GM19324 (cell line): ENCODE measurements around the gene DTX1.

ENCODE experiments used
- ATAC-seq: cut with Tn5 transposase; IDR thresholded peaks from one replicate; pipeline ENCODE4 v1.9.1; 2021; ENCODE audit warnings: mild to moderate bottlenecking, moderate library complexity; ENCODE audit not compliant: unreplicated experiment, low FRiP score

Gene DTX1

DNA sequence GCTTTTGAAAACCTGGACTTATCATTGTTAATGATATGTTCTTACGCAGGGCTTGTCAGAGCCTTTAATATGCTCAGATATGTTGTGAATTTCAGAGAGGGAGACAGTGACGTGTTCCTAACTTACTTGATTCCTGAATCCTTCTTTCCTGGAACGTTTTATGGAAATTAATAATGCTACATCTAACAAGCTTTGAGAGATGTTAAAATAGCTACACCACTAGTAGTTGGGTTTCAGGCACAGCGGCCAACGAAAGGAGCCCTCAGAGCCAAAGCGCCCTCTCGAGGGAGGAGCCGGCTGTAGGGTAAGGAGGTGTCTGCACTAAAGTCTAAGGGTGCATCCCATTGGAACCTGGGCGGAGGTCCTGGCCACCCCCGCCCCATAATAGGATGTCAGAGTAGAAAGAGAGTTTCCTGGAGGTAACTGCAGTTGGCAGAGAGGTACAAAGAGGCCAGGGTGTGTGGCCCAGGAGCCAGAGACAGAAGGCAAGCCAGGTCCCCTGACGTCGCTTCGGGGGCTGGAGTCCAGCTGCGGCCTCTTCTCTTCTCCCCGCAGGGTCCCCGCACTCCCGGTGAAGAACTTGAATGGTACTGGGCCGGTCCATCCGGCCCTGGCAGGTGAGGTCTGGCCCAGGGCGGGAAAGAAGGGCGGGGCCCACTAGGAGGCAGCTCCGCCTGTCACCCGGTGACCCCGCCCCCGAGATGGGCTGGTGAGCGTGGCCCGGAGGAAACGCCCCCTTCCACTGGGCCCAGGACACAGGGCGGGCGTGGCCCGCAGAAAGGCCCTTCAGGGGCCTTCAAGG, 36.3 kb downstream of the DTX1 start:
- no peak for ATAC-seq

DNA sequence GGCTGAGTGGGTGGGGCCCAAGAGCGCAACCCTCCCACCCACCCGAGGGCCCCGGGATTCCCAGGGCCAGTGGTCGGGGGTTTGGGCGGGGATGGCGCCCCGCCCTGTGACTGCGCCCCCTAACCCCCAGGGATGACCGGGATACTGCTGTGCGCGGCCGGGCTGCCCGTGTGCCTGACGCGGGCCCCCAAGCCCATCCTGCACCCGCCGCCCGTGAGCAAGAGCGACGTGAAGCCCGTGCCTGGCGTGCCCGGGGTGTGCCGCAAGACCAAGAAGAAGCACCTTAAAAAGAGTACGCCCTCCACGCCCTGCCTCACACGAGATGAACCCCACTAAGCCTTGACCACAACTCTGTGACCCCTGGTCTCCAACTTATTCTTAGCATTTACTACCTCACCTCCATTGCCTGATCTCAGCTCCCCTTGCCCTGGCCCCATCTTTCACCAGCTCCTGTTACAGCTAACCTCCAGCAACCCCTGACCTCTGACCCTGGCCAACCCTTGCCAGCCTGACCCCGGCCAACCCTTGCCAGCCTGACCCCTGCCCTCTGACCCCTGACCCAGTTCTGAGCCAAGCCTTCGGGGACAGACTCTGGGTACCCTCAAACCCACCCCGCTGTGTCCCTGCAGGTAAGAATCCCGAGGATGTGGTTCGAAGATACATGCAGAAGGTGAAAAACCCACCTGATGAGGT, 37.0 kb downstream of the DTX1 start:
- no peak for ATAC-seq

DNA sequence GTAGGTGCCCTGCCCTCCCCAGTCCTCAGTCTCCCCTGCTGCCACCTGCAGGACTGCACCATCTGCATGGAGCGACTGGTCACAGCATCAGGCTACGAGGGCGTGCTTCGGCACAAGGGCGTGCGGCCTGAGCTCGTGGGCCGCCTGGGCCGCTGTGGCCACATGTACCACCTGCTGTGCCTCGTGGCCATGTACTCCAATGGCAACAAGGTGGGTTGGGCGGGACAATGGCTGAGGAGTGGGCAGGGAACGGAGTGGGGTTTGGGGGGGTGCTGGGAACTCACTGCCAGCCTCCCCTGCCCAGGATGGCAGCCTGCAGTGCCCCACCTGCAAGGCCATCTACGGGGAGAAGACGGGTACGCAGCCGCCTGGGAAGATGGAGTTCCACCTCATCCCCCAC, 38.2 kb downstream of the DTX1 start:
- no peak for ATAC-seq

DNA sequence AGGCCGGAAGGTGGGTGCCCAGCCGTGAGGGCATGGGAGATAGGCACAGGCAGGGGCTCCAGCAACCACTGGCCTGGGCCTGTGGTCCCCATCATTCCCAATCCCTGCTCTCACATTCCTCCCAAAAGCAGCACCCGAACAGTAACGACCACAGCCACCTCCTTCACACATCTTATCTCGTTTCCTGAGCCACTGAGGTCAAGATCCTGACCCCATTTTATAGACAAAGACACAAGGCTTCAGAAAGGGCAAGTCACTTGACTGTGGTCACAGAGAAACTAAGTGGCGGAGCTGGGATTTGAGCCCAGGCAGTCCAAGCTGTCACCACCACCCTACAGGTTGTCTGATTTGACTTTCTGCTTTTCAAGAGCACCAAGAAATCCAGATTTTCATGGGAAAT, 38.9 kb downstream of the DTX1 start:
- no peak for ATAC-seq

DNA sequence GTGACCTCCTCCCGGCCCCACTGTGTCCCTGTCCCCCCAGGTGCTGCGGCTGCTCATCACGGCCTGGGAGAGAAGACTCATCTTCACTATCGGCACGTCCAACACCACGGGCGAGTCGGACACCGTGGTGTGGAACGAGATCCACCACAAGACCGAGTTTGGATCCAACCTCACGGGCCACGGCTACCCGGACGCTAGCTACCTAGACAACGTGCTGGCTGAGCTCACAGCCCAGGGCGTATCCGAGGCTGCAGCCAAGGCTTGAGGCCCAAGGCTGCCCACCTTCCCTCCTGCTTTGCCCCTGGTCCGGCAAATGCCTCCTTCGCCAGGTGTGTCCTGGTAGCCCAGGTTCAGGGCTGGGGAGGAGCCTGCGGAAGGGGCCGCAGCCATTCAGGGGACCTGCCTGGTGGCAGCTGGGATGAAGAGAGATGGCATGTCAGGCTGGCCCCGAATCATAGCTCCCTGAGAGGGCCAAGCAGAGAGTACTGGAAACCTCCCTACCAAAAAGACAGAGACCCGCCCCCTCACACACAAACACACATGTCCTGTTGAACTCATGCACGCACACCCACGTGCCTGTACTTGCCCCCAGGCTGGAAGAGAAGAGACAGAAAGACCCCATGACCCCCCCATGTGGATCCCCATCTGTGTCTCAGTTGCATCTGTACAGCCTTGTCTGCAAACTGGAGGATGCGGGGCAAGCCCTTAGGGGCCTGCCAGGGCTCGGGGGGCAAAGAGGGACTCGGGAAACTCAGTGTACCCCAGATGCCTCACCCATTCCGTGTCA, 40.3 kb downstream of the DTX1 start:
- ATAC-seq = no peak

DNA sequence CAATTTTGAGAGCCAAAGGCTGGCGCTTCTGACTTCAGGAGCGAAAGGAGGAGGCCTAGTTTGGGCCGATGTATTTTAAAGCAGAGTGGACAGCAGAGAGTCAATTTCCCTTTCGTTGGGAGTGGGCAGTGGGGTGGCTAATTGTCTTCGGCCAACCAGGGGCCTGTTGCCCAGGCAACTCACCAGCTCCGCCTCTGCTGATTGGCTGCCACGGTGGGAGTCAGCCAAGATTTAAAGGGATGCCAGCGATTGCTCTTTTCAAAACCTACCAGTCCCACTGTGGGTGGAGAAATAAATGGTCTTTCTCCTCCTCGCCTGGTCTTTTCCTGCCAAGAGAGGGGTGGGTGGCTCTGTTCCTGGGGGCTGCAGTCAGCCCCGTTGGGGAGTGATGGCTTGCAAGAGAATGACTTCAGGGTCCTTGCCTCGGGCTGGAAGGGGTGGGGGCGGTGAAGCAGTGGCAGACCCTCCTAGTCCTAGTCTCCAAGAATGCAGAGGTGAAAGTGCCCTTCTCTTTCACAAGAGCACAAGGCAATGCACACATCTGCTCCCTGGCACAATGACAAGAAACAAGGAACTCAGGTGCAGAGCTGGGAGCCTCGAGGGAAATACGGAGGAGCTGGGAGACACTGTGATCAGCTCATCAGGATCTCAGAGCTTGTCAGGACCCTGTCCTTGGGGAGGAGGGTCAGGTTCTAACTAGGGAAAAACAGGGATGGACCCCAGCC, 41.3 kb downstream of the DTX1 start:
- no peak for ATAC-seq

DNA sequence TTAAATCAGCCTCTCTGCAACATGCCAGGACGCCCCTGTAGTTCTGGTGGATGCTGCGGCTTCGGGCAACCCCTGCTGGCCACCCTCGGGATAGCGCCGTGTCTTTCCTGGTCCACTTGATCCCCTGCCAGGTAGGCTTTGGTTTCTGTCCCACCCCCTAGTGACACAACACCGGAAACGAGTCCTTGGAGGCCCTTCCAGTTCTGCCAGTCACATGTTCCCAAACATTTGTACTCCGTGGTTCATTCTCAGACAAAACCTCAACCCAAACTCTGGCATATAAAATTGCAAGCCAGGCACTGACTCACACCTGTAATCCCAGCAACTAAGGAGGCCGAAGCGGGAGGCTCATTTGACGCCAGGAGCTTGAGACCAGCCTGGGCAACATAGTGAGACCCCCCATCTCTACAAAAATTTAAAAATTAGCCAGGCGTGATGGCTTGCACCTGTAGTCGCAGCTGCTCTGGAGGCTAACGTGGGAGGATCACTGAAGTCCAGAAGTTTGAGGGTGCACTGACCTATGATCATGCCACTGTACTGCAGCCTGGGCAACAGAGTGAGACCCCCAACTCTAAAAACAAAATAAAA, 42.0 kb downstream of the DTX1 start:
- ATAC-seq = peak; percentile 50

DNA sequence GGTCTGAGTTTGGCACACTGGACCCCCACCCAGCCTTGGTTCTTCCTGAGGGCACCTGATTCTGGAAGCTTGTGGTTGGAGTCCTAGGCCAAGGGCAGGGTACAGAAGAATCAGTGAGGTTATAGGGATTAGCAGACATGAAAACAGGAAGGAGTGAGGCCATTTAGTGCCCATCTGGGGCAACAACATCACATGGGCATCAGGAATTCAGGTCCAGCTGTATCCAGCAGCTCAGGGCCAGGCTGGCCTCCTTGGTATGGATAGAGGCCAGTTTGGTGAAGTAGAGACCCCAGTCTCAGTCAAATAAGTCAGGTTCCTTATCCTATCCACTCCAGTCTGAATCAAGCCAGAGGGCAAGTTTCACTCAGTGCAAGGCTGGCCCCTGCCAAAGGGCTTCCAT, 42.8 kb downstream of the DTX1 start:
- ATAC-seq = no peak

DNA sequence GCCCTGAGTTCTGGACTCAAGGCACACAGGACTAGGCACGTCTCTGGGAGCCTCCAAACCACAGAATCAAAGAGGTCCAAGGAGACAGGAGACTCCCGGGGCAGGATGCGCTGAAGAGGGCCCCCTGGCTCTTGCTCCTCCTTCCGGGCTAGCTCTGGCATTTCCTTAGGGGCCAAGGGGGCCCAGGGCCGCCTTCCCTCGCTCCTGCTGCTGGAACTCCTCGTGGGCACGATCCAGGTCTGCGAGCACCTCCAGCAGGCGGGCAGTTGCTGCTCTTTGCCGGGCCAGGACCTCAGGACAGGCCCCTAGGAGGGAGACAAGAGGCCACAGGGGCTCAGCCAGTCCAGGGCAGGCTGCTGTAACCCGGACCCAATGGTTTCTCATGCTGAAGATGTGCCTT, 43.2 kb downstream of the DTX1 start:
- ATAC-seq = no peak

DNA sequence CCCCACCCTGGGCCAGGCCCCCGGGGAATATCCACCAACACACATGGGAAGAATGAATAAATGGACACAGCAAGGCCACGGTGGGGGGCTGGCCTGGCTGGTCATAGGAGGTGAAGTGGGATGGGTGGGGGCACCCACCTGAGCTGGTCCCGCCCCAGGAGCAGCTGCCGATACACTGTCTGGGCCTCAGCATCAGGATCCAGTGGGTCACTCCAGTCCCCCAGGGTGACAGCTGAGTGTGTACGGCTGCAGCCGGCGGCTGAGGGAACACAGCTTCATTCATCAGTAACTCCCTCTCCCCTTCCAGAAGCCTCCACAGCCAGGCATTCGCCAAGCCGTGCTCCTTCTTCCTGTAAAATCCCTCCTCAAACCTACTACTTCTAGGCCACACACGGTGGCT, 45.2 kb downstream of the DTX1 start:
- ATAC-seq = no peak

DNA sequence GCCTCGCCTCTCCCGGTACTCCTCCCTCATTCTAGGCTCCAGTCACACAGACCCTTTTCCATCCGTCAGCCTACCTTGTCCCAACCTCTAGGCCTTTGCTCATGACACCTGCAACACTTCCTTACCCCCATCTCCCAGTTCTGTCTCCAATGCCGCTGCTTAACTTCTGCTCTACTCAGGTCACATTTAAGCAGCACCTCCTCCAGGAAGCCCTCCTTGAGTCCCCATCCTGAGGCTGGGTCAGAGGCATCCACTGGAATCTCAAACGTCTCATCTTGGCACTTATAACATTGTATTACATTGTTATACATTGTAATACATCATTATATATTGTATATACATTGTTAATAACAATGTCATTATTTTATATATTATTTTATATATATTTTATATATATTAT, 46.3 kb downstream of the DTX1 start:
- ATAC-seq = no peak

DNA sequence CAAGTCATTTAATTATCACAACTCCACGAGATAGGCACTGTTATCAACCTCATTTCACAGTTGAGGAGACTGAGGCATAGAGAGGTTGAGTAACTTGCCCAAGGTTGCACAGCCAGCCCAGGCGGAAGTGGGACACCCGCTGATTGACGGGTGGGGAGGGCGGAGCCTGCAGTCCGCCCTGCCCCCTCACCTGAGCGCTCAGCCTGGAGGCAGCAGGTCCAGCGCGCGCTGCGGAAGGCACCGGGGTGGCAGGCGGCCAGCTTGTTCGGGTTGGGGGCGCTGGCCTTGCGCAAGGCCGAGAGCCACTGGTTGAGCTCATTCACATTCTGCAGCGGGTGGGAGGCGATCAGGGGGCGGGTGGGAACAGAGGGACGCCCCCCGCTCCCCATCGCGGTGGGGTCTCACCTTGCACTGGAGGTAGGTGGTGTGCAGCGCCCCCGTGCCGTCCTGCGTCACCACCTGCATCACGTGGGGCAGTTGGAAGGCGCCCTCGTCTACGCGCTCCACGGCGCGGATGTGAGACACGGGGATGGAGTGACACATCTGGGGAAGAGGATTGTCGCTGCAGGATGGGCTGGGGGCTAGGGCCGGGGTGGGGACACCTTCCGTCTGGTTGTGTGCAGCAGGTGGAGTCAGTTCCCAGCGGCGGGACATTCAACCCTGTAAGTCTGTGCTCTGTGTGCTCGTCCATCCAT, 47.4 kb downstream of the DTX1 start:
- no peak for ATAC-seq

DNA sequence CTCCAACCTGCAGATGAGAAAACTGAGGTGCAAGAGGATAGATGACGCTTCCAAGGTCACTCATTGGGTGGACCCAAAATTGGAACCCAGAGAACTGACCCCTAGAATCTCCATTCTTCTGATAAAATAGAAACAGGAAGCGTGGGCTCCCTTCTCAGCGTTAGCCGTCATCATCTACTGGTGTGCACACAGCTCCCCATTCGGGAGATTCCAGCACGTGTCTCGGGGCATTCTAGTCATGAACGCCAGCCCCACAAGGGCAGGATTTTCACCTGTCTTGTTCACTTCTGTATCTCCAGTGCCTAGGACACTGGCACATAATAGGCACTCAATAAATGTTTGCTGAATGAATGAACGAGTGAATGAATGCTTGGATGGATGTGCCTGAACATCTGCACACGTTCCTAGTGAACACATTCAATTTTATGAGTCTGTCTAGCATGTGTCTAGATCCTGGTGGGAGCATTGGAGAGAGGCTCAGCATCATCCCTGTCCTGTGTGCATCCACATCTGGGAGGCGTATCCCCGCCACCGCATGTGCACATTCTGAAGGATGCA, 48.5 kb downstream of the DTX1 start:
- ATAC-seq = no peak

DNA sequence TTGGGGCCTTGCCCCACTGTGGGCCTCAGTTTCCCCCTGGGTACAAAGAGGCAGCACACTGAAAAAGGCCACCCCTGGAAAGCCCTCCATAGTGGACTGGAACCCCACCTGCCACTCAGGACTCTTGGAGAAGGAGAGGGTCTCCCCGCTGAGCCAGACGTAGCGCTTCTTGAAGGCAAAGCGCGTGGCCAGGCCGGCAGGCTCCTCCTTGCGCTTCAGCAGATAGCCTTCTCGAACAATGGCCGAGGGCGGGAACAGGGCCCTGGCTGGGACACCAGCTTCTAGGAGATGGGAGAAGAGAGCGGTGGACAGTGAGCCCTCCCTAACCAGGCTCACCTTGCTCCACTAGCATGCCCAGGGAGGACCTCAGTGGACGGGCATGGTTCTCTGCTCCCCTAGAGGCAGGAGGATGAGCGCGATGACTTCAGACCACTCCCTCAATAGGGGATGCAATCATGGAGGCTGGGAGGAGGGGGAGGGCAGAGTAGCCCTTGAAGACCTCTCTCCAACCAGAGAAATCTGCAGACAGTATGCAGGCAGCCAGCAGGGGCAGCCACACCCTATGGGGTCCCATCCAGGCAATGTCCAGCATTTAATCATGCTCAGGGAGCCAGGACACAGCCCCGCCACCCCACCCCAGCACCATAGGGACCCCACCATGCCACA, 49.2 kb downstream of the DTX1 start:
- ATAC-seq = no peak

DNA sequence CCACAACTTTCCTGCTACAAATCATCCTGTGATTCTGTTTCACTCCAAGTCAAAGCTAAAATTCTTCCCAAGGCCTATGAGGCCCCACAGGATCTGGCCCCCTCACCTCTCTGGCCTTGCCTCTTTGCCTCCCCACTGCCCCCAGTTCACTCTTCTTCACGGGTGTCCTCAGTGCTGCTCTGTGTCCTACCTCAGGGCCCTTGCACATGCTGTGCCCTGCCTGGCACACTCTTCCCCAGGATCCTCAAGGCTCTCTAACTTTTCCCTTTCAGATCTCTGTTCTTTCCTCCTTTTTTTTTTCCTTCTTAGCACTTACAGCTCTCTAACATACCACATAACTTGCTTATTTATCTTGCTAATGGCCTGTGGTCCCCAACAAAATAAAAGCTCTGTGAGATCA, 49.8 kb downstream of the DTX1 start:
- no peak for ATAC-seq

DNA sequence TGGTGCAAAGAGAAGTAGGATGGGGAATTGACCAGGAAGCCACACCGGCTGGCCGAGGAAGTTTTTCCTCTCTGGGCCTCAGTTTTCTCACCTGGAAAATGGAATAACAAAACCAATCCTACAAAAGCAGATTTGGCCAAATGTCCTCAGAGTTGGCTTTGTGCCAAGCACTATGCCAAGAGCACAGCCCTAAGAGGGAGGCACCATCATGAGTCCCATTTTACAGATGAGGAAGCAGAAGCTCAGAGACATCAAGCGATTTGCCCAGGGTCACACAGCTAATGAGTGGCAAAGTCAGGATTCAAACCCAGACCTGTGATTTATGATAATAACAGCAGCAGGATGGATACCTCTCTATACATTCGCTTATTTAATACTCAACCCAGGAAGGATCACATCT, 51.8 kb downstream of the DTX1 start:
- ATAC-seq = no peak

DNA sequence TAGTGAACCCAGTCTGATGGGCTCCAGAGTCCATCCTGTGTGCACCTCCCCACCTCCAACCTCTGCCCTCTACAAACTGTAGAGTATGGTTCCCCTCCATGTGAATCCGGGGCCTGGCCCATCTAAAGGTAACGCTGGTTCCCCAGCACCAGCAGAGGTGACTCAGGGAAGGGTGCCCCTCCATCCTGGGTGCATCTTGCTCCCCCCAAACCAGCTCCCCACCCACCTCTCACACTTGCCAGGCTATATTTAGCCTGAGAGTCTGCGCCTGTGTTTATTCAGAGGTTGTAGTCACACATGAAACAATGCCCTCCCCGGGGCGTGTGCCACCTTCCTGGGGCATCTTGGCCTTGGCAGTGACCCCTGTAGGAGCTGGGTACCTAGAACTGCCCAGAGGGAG, 52.8 kb downstream of the DTX1 start:
- ATAC-seq = no peak

DNA sequence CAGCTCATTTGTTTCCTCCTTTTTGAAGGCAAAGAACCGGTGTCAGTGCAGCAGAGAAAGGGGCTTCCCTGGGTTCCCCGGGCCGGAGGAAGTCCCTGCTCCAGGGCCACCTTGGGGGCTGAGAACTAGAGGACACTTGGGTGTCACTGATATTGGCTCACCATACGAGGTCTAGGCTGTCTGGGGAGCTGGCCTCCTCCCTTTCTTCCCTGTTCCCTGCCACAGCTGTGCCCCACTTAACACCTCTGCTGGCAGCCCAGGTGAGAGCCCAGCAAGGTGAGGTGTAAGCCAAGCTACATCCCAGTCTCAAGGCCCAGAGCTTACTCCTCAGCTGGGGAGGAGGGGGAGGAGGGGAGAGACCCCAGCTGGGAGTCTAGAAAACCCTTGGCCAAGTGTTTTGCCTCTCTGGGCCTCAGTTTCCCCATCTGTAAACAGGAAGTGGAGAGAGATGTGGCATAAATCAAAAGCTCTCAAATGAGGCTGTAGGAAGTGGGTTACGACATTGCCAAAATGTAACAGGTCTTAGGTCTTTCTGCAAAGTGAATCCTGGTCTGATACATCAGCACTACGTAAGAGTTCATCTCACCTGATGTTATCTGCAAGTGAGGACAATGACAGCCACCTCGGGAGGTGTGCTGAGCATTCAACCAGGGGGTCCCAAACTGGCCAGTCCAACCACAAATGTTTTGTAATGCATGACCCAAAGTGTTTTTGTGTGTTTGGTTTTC, 53.5 kb downstream of the DTX1 start:
- ATAC-seq = no peak
